Naive thymus-derived CD4-positive, alpha-beta T cell (primary cell): ENCODE data around the gene SPDYE16. TPM values are rescaled to one million over a fixed set of nuclear protein-coding genes. Genes with fewer than 3 reads are reported as not detected.
"Not testable (repeated sequence)": the region's sequence is repeated elsewhere in the genome, so short reads cannot be mapped to it uniquely, and the experiment has no call there.

ENCODE experiments used
- ATAC-seq: fragments of 150-1000 bp; cut with Tn5 transposase; 2 replicates; pipeline ENCODE4 v1.10.0; 2021; ENCODE audit warnings: mild to moderate bottlenecking, moderate library complexity
- CTCF ChIA-PET: fragments of 350-600 bp; sonication (Branson Sonifier 250); formaldehyde crosslinking; loops from one replicate; lab custom pipeline; 2021; ENCODE audit warnings: antibody characterized with exemption; lab: Charles Lee
- POLR2A ChIA-PET: fragments of 350-600 bp; sonication (Branson Sonifier 250); formaldehyde crosslinking; loops from one replicate; lab custom pipeline; 2021; ENCODE audit warnings: antibody characterized with exemption, inconsistent platforms; lab: Charles Lee
- DNase-seq, 9 donors: peaks; one replicate each; pipeline versions ENCODE4 v3.0.0 to v3.0.0-alpha.2; 2020 to 2022; ENCODE audit warnings: mixed read lengths in 1 of 9
- H3K27ac ChIP-seq: one replicate; pipeline ENCODE4 v1.7.0; 2013; ENCODE audit warnings: mild to moderate bottlenecking, low read depth, low read length, moderate library complexity
- H3K27me3 ChIP-seq, 2 donors: one replicate each; pipeline ENCODE4 v1.7.0; 2013; ENCODE audit warnings: low read length in 2 of 2, mild to moderate bottlenecking in 2 of 2, moderate library complexity in 2 of 2; ENCODE audit not compliant: control insufficient read depth in 2 of 2, insufficient read depth in 2 of 2
- H3K36me3 ChIP-seq, 3 experiments: 1 replicate in 2 of 3; 2 replicates in 1 of 3; pipeline ENCODE4 v1.7.0; 2013; ENCODE audit warnings: low read length in 3 of 3, mild to moderate bottlenecking in 3 of 3, moderate library complexity in 1 of 3; ENCODE audit not compliant: insufficient read depth in 3 of 3, control insufficient read depth in 2 of 3
- H3K4me1 ChIP-seq, 2 donors: one replicate each; pipeline ENCODE4 v1.7.0; 2013; ENCODE audit warnings: low read length in 2 of 2, mild to moderate bottlenecking in 2 of 2, moderate library complexity in 1 of 2; ENCODE audit not compliant: control insufficient read depth in 2 of 2, insufficient read depth in 2 of 2
- H3K4me3 ChIP-seq: 2 replicates; pipeline ENCODE4 v1.7.0; 2013; ENCODE audit warnings: mild to moderate bottlenecking, low read length
- H3K9me3 ChIP-seq, 3 experiments: 1 replicate in 2 of 3; 2 replicates in 1 of 3; pipeline ENCODE4 v1.7.0; 2013; ENCODE audit warnings: low read length in 3 of 3; ENCODE audit not compliant: control insufficient read depth in 2 of 3
- H3K27ac Mint-ChIP-seq, 9 donors: one replicate each; pipeline ENCODE4 v1.8.0; 2020 to 2022; ENCODE audit warnings: mixed read lengths in 9 of 9, mild to moderate bottlenecking in 8 of 9, moderate library complexity in 5 of 9, inconsistent platforms in 2 of 9
- H3K27me3 Mint-ChIP-seq, 5 donors: one replicate each; pipeline ENCODE4 v1.8.0; 2021 to 2022; ENCODE audit warnings: mixed read lengths in 5 of 5, mild to moderate bottlenecking in 1 of 5
- H3K36me3 Mint-ChIP-seq, 5 donors: one replicate each; pipeline ENCODE4 v1.8.0; 2020 to 2022; ENCODE audit warnings: mixed read lengths in 5 of 5, mild to moderate bottlenecking in 3 of 5, inconsistent platforms in 1 of 5
- H3K4me1 Mint-ChIP-seq, 7 donors: one replicate each; pipeline ENCODE4 v1.8.0; 2020 to 2022; ENCODE audit warnings: mixed read lengths in 7 of 7, mild to moderate bottlenecking in 3 of 7, inconsistent platforms in 1 of 7
- H3K4me3 Mint-ChIP-seq, 10 donors: one replicate each; pipeline ENCODE4 v1.8.0; 2020 to 2022; ENCODE audit warnings: mild to moderate bottlenecking in 10 of 10, mixed read lengths in 10 of 10, moderate library complexity in 6 of 10, inconsistent platforms in 2 of 10
- H3K9me3 Mint-ChIP-seq, 11 donors: one replicate each; pipeline ENCODE4 v1.8.0; 2020 to 2022; ENCODE audit warnings: mixed read lengths in 11 of 11, mild to moderate bottlenecking in 4 of 11, inconsistent platforms in 1 of 11, moderate library complexity in 1 of 11
- intact Hi-C, 2 donors: fragments of 100-400 bp; cut with micrococcal nuclease; formaldehyde crosslinking; loops; one replicate each; pipeline ENCODE4 v1.15.1; 2023
- polyA plus RNA-seq, 2 donors: library from polyadenylated mRNA; unstranded; fragments of 300-500 nt; fragmentation: Illumina TruSeq; gene quantifications; one replicate each; pipeline ENCODE4 v1.2.3, GENCODE V29; 2021
- total RNA-seq, 6 experiments: library from RNA in 5 of 6; stranded (reverse) in 5 of 6; gene quantifications; 1 replicate in 5 of 6; 2 replicates in 1 of 6; pipeline ENCODE4 v1.2.3 and lab custom pipeline; 2021 to 2026

SPDYE16 gene
- total and polyA plus RNA-seq, 7 experiments from 2014 or later = 0.10 to 0.88 (median 0.38) TPM

DNA sequence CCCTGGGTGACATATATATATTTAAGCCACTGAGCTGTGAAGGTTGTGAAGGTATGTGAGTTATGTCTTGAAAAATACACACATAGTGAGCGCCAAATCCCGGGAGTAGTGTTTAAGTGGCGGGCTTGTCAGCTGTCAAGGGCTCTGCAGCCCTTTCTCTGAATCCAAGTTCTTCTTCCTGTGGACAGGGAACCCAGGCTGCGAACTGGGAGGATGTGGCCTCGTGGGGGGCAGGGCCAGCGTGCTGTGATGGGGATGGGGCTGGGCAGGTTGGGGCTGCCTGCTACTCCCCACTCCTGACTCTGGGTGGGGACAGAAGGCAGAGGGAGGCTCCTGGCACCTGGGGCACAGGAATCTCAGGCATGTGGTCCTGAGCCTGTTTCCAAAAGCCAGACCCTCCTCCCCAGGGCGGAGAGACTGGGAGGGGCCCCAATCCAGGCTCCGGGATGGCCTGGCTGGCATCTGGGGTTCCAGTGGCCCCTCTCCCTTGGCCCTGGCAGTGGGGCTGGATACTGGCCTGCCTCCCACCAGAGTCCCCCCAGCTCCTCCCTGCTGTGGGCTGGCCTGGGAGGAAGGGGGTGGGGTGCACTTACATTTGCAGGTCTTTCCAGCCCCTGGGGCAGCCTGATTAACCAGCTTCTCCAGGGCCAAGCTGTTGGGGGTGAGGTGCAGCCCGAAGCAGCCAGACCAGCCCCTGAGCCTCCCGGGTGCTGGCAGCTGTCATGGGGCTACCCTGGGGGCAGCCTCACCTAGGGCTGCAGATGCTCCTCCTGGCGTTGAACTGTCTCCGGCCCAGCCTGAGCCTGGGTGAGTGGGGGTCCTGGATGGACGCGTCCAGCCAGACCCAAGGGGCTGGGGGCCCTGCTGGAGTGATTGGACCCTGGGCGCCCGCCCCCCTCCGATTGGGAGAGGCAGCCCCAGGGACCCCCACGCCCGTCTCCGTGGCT is 32.9 kb downstream of the SPDYE16 start, which contains the start of gene UPK3B:
UPK3B (plus strand) TSS at position 622 of the 947 bp plus-strand sequence; CDS start at position 723, 101 bp downstream.
- Mint-ChIP-seq H3K9me3 (peaks cover 0 to 3% (median 0%) of the 10 kb centered on the region in 11 donors), H3K27me3 (no peaks in the 10 kb centered on the region), H3K4me1 (peaks cover 0 to 5% (median 0%) of the 10 kb centered on the region in 7 donors), H3K36me3 (peaks cover 0 to 8% (median 0%) of the 10 kb centered on the region in 5 donors), H3K27ac (no peak within 1 kb of the TSS), H3K4me3 (no peak within 1 kb of the TSS)
- Histone ChIP-seq H3K4me1 (no peaks in the 10 kb centered on the region), H3K36me3 (peaks cover 0 to 13% (median 0%) of the 10 kb centered on the region in 3 experiments), H3K27me3 (no peaks in the 10 kb centered on the region), H3K4me3 (no peak within 1 kb of the TSS), H3K27ac (no peak within 1 kb of the TSS), H3K9me3 (no peaks in the 10 kb centered on the region)
- ChIA-PET CTCF (no interaction called here), POLR2A (no interaction called here)
- DNase-seq (no peak), ATAC-seq (no peak)
- intact Hi-C loops = no loop called here

DNA sequence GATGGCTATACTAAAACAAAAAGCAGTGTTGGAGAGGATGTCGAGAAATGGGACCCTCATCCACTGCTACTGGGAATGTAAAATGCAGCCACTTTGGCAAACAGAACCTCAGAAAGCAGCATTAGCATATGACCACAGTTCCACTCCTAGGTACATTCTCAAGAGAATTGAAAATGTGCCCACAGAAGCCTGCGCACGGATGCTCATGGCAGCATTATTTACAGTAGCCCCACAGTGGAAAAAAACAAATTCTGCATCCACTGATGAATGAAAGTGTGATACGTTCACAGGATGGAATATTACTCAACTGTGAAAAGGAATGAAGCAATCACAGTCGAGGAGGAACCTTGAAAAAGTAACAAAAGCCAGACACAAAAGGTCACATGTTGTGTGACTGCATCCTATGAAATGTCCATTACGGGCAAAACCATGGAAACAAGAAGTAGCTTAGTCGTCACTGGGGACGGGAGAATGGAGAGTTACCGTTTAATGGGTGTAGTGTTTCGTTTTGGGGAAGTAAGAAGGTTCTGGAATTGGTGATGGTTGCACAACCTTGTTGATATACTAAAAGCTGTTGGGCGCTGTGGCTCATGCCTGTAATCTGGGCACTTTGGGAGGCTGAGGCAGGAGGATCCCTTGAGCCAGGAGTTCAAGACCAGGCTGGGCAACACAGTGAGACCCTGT is 35.2 kb downstream of the SPDYE16 start:
- DNase-seq = no peak

DNA sequence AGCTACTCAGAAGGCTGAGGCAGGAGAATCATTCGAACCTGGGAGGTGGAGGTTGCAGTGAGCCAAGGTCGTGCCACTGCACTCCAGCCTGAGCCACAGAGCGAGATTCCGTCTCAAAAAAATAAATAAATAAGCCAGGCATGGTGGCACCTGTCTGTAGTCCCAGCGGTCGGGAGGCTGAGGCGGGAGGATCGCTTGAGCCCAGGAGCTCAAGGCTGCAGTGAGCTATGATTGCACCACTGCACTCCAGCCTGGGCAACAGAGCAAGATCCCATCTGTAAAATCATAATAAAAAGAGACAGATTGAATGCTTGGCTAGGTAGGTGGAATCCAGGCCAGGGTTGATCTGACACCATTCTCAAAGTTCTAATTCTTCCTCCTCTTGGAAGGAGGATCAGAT is 36.5 kb downstream of the SPDYE16 start:
- peaks cover 0 to 15% (median 0%) of the 10 kb centered on the region in 5 donors for H3K36me3 Mint-ChIP-seq
- H3K4me1 ChIP-seq, H3K27me3 ChIP-seq, H3K4me3 Mint-ChIP-seq, H3K27me3 Mint-ChIP-seq, H3K9me3 ChIP-seq, H3K4me3 ChIP-seq, intact Hi-C loops, H3K27ac ChIP-seq, ATAC-seq, DNase-seq, H3K4me1 Mint-ChIP-seq, H3K9me3 Mint-ChIP-seq, CTCF ChIA-PET: not testable (repeated sequence)
- peaks cover 0 to 15% (median 0%) of the 10 kb centered on the region in 3 experiments for H3K36me3 ChIP-seq
- peak overlapping the region in 1 of 9 donors; percentile 78 for H3K27ac Mint-ChIP-seq
- POLR2A ChIA-PET = interaction anchor here (1.0 kb wide), 1 partner anchor 154 kb away, joined by 3 read pairs; no protein-coding TSS in a partner anchor

More for the DNA sequence above, 35.2 kb downstream of the SPDYE16 start:
- ChIA-PET CTCF (no interaction called here), POLR2A (interaction anchor here (1.0 kb wide), 1 partner anchor 155 kb away, joined by 3 read pairs; no protein-coding TSS in a partner anchor)
- peak; percentile 80 for ATAC-seq
- Histone ChIP-seq H3K9me3 (no peaks in the 10 kb centered on the region), H3K4me1 (no peaks in the 10 kb centered on the region), H3K27ac (no peak overlapping the region), H3K4me3 (no peak overlapping the region), H3K36me3 (peaks cover 0 to 15% (median 0%) of the 10 kb centered on the region in 3 experiments), H3K27me3 (no peaks in the 10 kb centered on the region)
- peak overlapping the region in 1 of 9 donors; percentile 32 for H3K27ac Mint-ChIP-seq
- peaks cover 0 to 3% (median 0%) of the 10 kb centered on the region in 11 donors for H3K9me3 Mint-ChIP-seq
- peaks cover 0 to 5% (median 0%) of the 10 kb centered on the region in 7 donors for H3K4me1 Mint-ChIP-seq
- intact Hi-C loops = no loop called here
- peaks cover 0 to 13% (median 0%) of the 10 kb centered on the region in 5 donors for H3K36me3 Mint-ChIP-seq
- H3K4me3 Mint-ChIP-seq = no peak overlapping the region
- H3K27me3 Mint-ChIP-seq = no peaks in the 10 kb centered on the region

DNA sequence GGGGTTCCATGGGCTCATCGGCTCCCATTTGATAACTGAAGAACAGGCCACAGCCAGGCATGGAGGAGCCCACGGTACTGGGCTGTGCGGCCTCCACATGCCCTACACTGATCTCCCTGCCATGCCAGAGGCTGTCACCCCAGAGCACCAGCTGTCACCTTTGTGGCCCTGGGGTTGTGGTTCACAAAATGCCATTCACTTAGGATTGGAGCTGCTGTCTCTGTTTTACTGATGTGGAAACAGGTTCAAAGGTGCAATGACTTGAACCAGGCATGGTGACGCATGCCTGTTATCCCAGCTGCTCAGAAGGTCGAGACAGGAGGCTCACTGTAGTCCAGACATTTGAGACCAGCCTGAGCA is 37.0 kb downstream of the SPDYE16 start:
- Histone ChIP-seq H3K4me3 (no peak overlapping the region), H3K36me3 (peaks cover 0 to 15% (median 0%) of the 10 kb centered on the region in 3 experiments), H3K4me1 (no peaks in the 10 kb centered on the region), H3K9me3 (no peaks in the 10 kb centered on the region), H3K27me3 (no peaks in the 10 kb centered on the region), H3K27ac (no peak overlapping the region)
- no peak overlapping the region for H3K27ac Mint-ChIP-seq
- no peaks in the 10 kb centered on the region for H3K27me3 Mint-ChIP-seq
- no peak overlapping the region for H3K4me3 Mint-ChIP-seq
- H3K9me3 Mint-ChIP-seq = peaks cover 0 to 3% (median 0%) of the 10 kb centered on the region in 11 donors
- intact Hi-C loops = no loop called here
- CTCF ChIA-PET = no interaction called here
- H3K36me3 Mint-ChIP-seq = peaks cover 0 to 15% (median 0%) of the 10 kb centered on the region in 5 donors
- ATAC-seq (no peak), DNase-seq (no peak)
- POLR2A ChIA-PET = no interaction called here
- H3K4me1 Mint-ChIP-seq = peaks cover 0 to 5% (median 0%) of the 10 kb centered on the region in 7 donors

DNA sequence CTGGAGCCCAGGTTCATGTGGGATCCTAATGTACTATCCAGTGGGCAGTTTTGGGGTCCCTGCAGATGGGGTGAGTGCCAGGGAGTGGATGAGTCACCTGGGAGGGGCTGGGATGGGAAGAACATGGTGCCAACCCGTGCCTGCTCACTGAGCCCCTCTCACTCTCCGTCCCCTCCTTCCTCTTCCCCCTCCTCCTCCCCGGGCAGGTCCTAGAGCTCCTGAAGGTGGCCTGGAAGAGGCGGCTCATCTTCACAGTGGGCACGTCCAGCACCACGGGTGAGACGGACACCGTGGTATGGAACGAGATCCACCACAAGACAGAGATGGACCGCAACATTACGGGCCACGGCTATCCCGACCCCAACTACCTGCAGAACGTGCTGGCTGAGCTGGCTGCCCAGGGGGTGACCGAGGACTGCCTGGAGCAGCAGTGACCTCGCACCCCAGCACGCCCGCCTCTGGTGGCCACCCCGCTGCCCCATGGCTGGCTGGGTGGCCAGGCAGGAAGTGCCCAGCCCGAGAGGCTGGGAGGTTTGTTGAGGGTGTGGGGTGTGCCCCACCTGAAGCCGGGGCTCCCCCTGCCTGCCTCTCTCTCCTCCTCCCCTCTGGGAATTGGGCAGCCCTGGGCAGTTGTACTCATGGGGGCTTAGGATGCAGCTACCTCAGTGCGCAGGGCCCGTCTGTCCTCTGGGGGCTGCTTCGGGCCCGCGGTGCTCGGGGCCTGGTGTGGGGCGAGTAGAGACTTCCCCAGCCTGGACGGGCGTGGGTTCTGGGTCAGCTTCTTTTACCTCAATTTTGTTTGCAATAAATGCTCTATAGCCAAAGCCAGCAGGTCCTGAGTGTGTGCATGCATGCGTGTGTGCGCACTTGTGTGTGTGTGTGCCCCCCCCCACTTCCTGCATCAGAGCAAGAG is 37.7 kb downstream of the SPDYE16 start:
- H3K27ac Mint-ChIP-seq = no peak overlapping the region
- POLR2A ChIA-PET = no interaction called here

More for the DNA sequence above, 37.7 kb downstream of the SPDYE16 start:
- Histone ChIP-seq H3K9me3 (no peaks in the 10 kb centered on the region), H3K27me3 (no peaks in the 10 kb centered on the region), H3K4me3 (no peak overlapping the region), H3K36me3 (peaks cover 0 to 15% (median 0%) of the 10 kb centered on the region in 3 experiments), H3K27ac (no peak overlapping the region), H3K4me1 (no peaks in the 10 kb centered on the region)
- CTCF ChIA-PET = no interaction called here
- DNase-seq (no peak), ATAC-seq (no peak)
- intact Hi-C loops = no loop called here
- H3K4me1 Mint-ChIP-seq = peaks cover 0 to 5% (median 0%) of the 10 kb centered on the region in 7 donors
- H3K9me3 Mint-ChIP-seq = peaks cover 0 to 3% (median 0%) of the 10 kb centered on the region in 11 donors
- peaks cover 0 to 15% (median 0%) of the 10 kb centered on the region in 5 donors for H3K36me3 Mint-ChIP-seq
- no peak overlapping the region for H3K4me3 Mint-ChIP-seq
- no peaks in the 10 kb centered on the region for H3K27me3 Mint-ChIP-seq
